Bronchial epithelial cell (primary cell): ENCODE measurements around the gene LDHAL6B. TPM values are rescaled to one million over a fixed set of nuclear protein-coding genes. Genes with fewer than 3 reads are reported as not detected.

Experiments used
- DNase-seq: peaks from one replicate; pipeline ENCODE4 v3.0.0-alpha.2; 2010; ENCODE audit warnings: low read depth
- FAIRE-seq: peaks from 2 replicates; lab custom pipeline; 2011; peaks lifted over from hg19 to GRCh38; lab: Jason Lieb, UNC
- H3K27me3 ChIP-seq: 2 replicates; pipeline ENCODE4 v1.5.1; 2011; ENCODE audit warnings: low read length; ENCODE audit not compliant: control insufficient read depth, insufficient read depth
- H3K36me3 ChIP-seq: 2 replicates; pipeline ENCODE4 v1.5.1; 2011; ENCODE audit warnings: low read length; ENCODE audit not compliant: control insufficient read depth, insufficient read depth
- H3K4me3 ChIP-seq: 2 replicates; pipeline ENCODE4 v1.5.1; 2011; ENCODE audit warnings: mild to moderate bottlenecking, low read depth, low read length, control low read depth
- total RNA-seq: library from RNA; depleted of rRNA; stranded (reverse); fragments of >200 nt; gene quantifications from 2 replicates; pipeline ENCODE4 v1.2.1, GENCODE V29; 2014
- TF ChIP-seq, protein P1 (sequence below): IDR thresholded peaks from 2 replicates; pipeline ENCODE4 v1.5.1; 2011; ENCODE audit warnings: mild to moderate bottlenecking, moderate library complexity, low read length, control low read depth, inconsistent platforms; ENCODE audit not compliant: insufficient read depth, severe bottlenecking

LDHAL6B gene
- total RNA-seq, 1 donor from 2014 or later: not detected

DNA sequence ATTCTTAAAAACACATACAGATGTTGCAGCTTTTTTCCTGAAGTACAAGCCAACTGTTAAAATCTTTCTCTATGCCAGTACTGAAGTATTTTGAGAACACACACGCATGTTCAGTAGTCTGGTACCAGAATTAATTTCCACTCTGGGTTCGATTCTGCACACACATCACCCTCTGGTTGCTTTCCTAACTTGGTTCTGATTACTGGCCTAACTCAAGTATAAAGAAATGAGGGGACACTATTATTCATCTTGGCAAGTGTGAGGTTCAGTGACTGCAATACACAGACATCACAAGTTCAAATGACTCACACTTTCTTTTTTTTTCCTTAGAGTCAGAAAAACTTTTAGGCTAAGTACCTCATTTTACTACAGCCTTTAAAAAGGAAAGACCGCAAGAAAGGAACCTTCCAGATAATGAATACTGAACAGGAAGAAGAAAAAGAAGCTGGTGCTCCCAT, 37.4 kb upstream of the LDHAL6B start:
- H3K36me3 ChIP-seq: peaks cover 6% of the 10 kb centered on the region
- TF ChIP-seq, protein P1, sequence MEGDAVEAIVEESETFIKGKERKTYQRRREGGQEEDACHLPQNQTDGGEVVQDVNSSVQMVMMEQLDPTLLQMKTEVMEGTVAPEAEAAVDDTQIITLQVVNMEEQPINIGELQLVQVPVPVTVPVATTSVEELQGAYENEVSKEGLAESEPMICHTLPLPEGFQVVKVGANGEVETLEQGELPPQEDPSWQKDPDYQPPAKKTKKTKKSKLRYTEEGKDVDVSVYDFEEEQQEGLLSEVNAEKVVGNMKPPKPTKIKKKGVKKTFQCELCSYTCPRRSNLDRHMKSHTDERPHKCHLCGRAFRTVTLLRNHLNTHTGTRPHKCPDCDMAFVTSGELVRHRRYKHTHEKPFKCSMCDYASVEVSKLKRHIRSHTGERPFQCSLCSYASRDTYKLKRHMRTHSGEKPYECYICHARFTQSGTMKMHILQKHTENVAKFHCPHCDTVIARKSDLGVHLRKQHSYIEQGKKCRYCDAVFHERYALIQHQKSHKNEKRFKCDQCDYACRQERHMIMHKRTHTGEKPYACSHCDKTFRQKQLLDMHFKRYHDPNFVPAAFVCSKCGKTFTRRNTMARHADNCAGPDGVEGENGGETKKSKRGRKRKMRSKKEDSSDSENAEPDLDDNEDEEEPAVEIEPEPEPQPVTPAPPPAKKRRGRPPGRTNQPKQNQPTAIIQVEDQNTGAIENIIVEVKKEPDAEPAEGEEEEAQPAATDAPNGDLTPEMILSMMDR: no peak
- FAIRE-seq: no peak

DNA sequence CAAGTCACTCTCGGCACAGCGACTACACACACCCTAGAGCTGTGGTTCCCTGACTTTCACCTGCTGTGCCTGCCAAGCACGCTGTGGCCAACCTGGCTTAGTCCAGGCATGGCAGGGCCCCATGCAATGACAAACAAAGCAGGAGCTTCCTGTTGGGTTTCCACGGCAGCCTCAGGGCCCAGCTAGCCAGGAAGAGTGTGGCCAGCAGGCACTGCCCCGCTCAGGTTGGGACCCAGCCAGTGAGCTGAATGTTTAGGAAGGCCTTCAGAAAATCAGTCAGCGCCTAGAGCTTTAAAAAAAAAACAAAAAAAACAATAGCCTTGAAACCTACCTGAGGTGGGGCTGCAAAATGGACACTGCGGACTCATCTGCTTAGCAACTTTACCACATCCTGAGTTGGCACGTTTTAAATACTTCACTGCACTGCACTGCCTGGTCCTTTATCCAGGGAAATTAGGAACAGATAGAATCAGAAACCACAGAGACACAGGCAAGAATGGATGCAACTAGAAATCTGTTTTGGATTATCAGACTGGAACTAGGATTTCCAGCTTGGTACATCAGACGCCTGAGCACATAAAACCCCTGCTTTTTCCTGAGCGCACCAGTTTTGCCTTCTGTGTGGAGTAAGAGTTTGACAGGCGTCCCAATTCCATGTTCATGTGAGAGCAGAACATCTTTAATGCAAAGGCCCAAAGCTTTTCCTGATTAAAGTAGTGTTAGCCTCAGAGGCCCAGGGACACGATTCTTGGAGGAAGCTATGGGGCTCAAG, 36.2 kb upstream of the LDHAL6B start:
- peaks cover 6% of the 10 kb centered on the region for H3K36me3 ChIP-seq
- TF ChIP-seq, protein P1: no peak
- no peaks in the 10 kb centered on the region for H3K27me3 ChIP-seq
- H3K4me3 ChIP-seq: no peak overlapping the region
- DNase-seq (peak; percentile 76), FAIRE-seq (peak; percentile 50)

More for the DNA sequence above, 37.4 kb upstream of the LDHAL6B start:
- peak; percentile 89 for DNase-seq
- Histone ChIP-seq H3K27me3 (no peaks in the 10 kb centered on the region), H3K4me3 (no peak overlapping the region)

DNA sequence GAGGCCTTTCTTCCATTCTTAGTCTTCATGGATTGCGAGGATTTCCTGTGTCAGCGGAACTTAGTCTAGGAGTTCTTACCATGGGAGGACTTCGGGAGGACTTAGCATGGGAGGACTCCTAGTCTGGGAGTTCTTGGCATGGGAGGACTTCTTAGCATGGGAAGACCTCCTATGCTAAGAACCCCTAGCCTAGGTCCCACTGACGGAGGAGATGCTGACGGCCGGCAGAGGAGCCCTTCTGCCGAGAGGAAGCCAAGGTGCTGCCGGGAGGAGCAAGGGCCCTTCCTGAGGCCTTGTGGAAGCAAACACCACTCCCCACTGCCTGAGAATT, 35.6 kb upstream of the LDHAL6B start:
- Histone ChIP-seq H3K36me3 (peaks cover 6% of the 10 kb centered on the region), H3K27me3 (no peaks in the 10 kb centered on the region), H3K4me3 (no peak overlapping the region)
- TF ChIP-seq, protein P1: no peak
- DNase-seq (no peak), FAIRE-seq (no peak)

DNA sequence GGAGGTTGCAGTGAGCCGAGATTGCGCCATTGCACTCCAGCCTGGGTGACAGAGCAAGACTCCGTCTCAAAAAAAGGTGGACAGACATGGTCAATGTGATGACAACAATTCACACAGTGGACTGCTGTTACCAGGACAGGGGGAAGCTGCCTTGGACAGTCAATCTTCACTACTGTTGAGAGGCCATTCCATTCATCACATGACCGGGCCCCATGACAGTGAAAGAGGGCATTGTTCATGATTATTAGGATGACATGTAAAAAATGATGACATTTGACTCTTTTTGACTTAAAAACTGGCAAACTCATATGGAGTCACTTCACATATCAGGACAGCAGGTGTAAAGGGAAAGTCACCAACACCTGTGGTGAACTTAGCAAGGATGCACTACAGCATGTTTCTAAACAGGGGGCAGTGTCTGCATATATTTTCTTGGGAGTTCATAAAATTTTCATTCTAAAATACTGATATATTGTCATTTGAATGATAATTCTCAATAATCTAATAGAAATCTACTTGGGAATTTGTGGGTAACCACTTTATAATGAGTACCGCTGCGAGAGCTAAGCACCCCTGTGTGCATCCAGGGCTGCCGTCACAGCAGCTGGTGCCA, 34.2 kb upstream of the LDHAL6B start:
- TF ChIP-seq, protein P1: no peak
- Histone ChIP-seq H3K36me3 (peaks cover 6% of the 10 kb centered on the region), H3K4me3 (no peak overlapping the region), H3K27me3 (no peaks in the 10 kb centered on the region)
- DNase-seq: no peak
- no peak for FAIRE-seq

DNA sequence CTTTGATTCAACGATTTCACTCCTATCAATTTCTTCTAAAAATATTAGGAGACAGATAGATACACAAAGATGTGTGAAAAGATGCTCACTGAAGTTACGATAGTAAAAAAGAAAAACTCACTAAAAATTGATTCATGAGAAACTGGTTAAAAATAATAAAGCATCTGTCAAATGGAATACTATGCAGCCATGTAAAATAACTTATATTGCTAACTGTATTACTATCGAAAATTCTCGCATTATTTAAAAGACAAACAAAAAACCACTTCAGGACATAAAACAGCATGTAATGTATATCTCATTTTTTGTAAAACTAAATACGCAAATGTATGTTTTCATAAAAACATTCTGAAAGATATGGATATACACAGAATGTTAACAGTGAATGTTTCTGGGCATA, 33.4 kb upstream of the LDHAL6B start:
- H3K36me3 ChIP-seq: peaks cover 6% of the 10 kb centered on the region
- DNase-seq (no peak), FAIRE-seq (no peak)
- H3K27me3 ChIP-seq: no peaks in the 10 kb centered on the region
- no peak overlapping the region for H3K4me3 ChIP-seq
- TF ChIP-seq, protein P1: no peak
